Bronchial epithelial cell (primary cell): ENCODE measurements around the gene SH3GL1. TPM values are rescaled to one million over a fixed set of nuclear protein-coding genes. Genes with fewer than 3 reads are reported as not detected.

ENCODE experiments used
- DNase-seq: peaks from one replicate; pipeline ENCODE4 v3.0.0-alpha.2; 2010; ENCODE audit warnings: low read depth
- FAIRE-seq: peaks from 2 replicates; lab custom pipeline; 2011; peaks lifted over from hg19 to GRCh38; lab: Jason Lieb, UNC
- H3K27me3 ChIP-seq: 2 replicates; pipeline ENCODE4 v1.5.1; 2011; ENCODE audit warnings: low read length; ENCODE audit not compliant: control insufficient read depth, insufficient read depth
- H3K36me3 ChIP-seq: 2 replicates; pipeline ENCODE4 v1.5.1; 2011; ENCODE audit warnings: low read length; ENCODE audit not compliant: control insufficient read depth, insufficient read depth
- H3K4me3 ChIP-seq: 2 replicates; pipeline ENCODE4 v1.5.1; 2011; ENCODE audit warnings: mild to moderate bottlenecking, low read depth, low read length, control low read depth
- total RNA-seq: library from RNA; depleted of rRNA; stranded (reverse); fragments of >200 nt; gene quantifications from 2 replicates; pipeline ENCODE4 v1.2.1, GENCODE V29; 2014
- TF ChIP-seq, protein P1 (sequence below): IDR thresholded peaks from 2 replicates; pipeline ENCODE4 v1.5.1; 2011; ENCODE audit warnings: mild to moderate bottlenecking, moderate library complexity, low read length, control low read depth, inconsistent platforms; ENCODE audit not compliant: insufficient read depth, severe bottlenecking

The SH3GL1 gene
- total RNA-seq, 1 donor from 2014 or later: 23.4 TPM

GRCh38 chr19:4401769-4402170, 1.4 kb upstream of the SH3GL1 start:
- TF ChIP-seq, protein P1, sequence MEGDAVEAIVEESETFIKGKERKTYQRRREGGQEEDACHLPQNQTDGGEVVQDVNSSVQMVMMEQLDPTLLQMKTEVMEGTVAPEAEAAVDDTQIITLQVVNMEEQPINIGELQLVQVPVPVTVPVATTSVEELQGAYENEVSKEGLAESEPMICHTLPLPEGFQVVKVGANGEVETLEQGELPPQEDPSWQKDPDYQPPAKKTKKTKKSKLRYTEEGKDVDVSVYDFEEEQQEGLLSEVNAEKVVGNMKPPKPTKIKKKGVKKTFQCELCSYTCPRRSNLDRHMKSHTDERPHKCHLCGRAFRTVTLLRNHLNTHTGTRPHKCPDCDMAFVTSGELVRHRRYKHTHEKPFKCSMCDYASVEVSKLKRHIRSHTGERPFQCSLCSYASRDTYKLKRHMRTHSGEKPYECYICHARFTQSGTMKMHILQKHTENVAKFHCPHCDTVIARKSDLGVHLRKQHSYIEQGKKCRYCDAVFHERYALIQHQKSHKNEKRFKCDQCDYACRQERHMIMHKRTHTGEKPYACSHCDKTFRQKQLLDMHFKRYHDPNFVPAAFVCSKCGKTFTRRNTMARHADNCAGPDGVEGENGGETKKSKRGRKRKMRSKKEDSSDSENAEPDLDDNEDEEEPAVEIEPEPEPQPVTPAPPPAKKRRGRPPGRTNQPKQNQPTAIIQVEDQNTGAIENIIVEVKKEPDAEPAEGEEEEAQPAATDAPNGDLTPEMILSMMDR: no peak
- H3K4me3 ChIP-seq: peak overlapping the region; percentile 33

GRCh38 chr19:4399812-4400134, 574 bp downstream of the SH3GL1 start:
- FAIRE-seq (no peak), DNase-seq (no peak)
- Histone ChIP-seq H3K36me3 (peaks cover 15% of the 10 kb centered on the region), H3K27me3 (no peaks in the 10 kb centered on the region), H3K4me3 (peak overlapping the region; percentile 93)
- TF ChIP-seq, protein P1: no peak

More at GRCh38 chr19:4401769-4402170, 1.4 kb upstream of the SH3GL1 start:
- DNase-seq: no peak
- Histone ChIP-seq H3K27me3 (no peaks in the 10 kb centered on the region), H3K36me3 (peaks cover 11% of the 10 kb centered on the region)
- FAIRE-seq: no peak

GRCh38 chr19:4396949-4397783, 3.2 kb downstream of the SH3GL1 start:
- FAIRE-seq (no peak), DNase-seq (no peak)
- H3K4me3 ChIP-seq: no peak overlapping the region
- TF ChIP-seq, protein P1: no peak
- H3K36me3 ChIP-seq: peaks cover 15% of the 10 kb centered on the region
- no peaks in the 10 kb centered on the region for H3K27me3 ChIP-seq

DNA sequence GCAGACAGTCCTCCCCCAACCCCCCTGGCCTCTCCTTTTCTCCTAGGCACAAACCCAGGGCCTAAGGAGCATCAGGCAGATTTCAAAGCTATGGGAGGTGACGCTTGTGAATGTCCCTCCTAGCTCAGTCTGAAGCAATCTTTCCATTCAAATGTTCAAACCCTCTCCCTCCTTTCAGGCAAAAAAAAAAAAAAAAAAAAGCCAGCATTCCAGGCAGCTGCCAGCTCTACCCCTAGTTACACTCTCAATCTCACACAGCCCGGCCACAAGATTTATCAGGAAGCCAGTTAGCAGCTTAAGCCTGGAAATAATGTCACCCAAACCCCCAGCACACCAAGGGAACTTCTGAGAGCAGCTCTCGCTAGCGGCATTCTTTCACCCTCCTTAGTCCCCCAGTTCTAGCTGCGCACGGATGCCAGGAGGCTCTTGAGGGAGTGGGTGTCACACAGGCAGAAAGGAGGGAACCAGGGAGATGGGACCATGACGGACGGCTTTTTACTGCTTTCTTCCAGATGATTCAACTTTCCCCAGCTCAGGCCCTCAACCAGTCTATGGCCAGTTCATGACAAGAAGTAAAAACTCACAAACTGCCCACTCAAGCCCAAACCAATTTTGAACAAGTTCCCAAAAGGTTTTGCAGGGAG, 6.3 kb downstream of the SH3GL1 start:
- TF ChIP-seq, protein P1: no peak
- Histone ChIP-seq H3K36me3 (peaks cover 21% of the 10 kb centered on the region), H3K27me3 (no peaks in the 10 kb centered on the region), H3K4me3 (no peak overlapping the region)
- DNase-seq: no peak
- FAIRE-seq: no peak

GRCh38 chr19:4391701-4392483, 8.5 kb downstream of the SH3GL1 start:
- no peak for FAIRE-seq
- Histone ChIP-seq H3K27me3 (no peaks in the 10 kb centered on the region), H3K36me3 (peaks cover 12% of the 10 kb centered on the region), H3K4me3 (no peak overlapping the region)
- DNase-seq: peak; percentile 26
- TF ChIP-seq, protein P1: no peak
